ENCODE results near the gene KCNAB1. TPM values are rescaled to one million over a fixed set of nuclear protein-coding genes. Genes with fewer than 3 reads are reported as not detected.

The KCNAB1 gene
- total RNA-seq, 1 donor from 2014 or later, result under 0.01 TPM

DNA sequence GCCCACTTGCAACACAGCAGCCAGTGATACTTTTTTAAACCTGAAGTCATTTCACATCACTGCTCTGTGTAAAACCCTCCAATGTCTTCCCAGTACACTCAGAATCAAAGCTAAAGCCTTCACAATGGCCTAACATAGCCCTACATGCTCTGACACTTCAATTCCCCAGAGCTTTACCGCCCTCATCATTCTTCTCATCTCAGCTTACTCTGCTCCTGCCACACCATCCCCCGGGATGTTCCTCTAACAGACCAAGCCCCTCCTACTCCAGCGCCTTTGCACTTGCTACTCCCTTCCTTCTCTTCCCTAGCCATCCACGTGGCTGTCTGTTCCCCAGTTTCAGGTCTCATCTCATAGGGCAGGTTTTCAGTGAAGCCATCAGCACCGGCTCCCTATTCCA, 240.6 kb downstream of the KCNAB1 start:
- no peak for DNase-seq (ENCODE audit: low read depth in 2 of 2)

DNA sequence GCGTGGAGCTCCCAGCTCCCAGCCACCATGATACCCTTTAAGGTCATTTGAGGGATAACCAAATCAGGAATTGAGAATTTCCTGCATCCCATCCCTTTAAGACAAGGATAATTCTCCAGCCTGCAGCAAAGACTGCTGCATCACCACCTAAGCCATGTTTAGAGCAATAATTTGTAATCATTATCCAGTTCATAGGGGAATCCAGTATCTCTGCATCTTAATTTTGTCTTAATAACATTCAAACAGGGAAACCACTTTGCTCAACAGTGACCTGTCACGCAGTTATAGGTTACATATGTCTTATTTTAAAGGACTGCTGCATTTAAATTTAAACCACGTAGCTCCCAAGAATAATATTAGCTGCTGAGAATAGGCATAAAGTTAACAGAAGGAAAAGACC, 246.2 kb downstream of the KCNAB1 start:
- no peak for DNase-seq (ENCODE audit: low read depth in 2 of 2)

DNA sequence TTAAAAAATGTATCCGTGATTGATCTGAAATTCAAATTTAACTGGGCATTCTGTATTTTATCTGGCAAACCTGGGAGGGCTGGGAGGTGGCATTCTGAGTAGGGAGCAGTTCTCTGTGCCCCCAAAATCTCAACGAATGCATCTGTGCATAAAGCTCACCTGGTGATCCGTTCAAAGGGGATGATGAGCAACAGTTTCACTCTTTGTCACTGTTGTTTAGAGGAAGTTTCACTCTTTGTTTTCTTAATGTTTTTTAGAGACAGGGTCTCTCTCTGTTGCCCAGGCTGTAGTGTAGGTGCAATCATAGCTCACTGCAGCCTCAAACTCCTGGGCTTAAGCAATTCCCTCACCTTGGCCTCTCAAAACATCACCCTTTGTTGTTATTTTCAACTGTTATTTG, 247.8 kb downstream of the KCNAB1 start:
- DNase-seq (ENCODE audit: low read depth in 2 of 2), result no peak

DNA sequence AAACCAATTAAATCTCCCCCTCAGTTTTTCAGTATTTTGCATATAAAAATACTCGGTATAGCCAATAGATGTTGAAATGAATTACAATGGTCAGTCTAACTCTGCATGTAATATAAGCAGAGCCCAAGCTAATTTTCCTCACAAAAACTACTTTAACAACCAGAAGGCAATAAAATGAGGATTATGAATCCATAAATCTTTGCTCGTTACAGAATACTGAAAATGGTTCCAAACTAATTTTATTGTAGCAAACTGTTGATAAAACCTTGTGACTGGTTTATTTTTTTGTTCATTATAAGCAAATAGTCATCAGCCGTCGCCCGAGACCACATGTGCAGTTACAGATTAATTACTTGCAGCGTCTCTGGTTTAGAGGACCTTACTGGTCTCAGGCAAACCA, 251.3 kb downstream of the KCNAB1 start:
- DNase-seq (ENCODE audit: low read depth in 2 of 2), result no peak

DNA sequence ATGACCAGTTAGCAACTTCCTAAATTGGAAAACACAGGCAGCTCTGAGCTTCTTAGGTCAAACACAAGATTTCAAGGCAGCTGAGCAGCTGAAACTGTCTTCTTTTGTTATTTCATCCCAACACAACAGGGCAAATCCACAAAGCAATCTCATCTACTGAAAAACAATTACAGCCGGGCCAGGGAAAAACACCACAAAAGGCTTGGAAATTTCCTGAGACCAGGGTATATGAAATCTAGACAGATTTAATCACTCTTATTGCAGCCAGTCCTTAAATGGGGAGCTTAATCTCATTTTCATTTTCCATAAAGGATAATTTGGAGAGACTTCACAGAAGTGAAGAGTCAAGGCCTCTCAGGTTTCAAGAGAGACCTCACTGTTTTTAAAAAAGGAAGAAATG, 252.7 kb downstream of the KCNAB1 start:
- no peak for DNase-seq (ENCODE audit: low read depth in 2 of 2)

DNA sequence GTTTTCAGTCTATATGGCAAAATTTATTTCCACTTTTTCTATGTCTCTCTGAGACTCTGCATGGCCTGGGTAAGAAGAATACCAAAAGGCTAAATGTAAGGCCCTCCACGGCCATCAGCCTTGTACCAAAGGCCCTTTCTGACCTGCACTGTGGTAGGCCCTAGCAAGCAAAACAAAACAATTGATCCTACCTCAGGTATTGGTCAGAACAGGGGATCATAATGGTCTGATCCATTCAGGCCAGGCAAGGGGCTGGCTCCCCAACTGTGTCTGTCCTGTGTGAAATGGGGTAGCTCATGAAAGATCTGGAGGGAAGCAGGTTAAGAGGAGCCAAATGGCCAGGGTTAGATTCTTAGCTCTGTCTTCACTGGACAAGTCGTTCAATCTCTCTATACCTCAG, 253.3 kb downstream of the KCNAB1 start:
- no peak for DNase-seq (ENCODE audit: low read depth in 2 of 2)

DNA sequence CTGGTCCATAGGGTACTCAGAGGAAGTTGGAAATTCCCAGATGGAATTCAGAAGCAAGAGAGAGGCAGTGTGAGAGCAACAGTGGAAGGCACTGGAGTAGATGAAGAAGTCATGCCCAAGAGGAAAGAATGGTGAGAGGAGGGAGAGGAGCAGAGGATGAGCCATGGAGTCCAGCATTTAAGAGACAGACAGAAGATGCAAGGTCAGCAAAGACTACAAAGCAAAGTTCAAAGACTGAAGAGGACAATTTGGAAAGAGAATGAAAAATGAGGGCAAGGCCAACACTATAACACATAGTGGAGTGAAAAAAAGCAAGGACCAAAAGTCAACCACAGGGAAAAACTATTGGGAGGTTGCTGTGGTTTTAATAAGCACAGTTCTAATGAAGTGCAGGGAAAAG, 255.8 kb downstream of the KCNAB1 start:
- DNase-seq (ENCODE audit: low read depth in 2 of 2), result no peak

DNA sequence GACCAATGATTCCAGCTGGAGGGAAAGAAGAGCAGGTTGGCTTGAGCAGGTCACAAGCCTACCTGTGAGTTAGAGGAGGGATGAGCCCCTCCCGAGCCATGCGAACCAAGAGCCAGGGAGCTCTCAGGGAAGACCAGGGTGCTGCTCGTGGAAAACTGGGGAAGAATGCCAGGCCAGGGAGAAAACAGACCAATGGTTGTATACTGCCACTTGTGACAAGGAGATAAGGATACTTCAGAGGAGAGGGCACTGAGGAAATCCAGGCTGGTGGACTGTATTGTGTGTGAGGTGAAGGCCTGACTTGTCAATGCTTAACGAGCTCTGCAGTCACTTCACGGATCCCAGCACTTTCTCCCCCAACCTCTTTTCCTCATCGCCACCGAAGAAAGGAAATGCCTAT, 256.9 kb downstream of the KCNAB1 start:
- DNase-seq (ENCODE audit: low read depth in 2 of 2), result no peak

DNA sequence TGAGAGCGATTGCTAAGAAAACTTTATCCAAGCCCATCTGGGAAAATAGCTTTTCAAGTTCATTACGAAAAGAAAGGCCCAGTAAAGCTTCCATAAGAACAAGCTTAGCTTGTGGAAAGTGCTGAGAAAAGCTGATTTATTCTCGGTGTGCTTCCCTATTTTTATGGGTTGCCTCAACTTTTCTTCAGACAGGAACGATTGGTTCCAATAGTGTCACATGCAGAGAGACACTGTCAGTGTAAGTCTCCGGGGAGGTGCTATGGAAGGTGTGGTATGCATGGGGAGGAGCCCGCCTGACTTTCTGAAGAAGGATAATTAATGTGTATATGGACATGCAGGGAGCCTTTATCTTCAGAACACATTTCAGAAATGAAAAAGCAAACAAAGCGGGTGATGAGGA, 257.3 kb downstream of the KCNAB1 start:
- DNase-seq (ENCODE audit: low read depth in 2 of 2), result no peak

DNA sequence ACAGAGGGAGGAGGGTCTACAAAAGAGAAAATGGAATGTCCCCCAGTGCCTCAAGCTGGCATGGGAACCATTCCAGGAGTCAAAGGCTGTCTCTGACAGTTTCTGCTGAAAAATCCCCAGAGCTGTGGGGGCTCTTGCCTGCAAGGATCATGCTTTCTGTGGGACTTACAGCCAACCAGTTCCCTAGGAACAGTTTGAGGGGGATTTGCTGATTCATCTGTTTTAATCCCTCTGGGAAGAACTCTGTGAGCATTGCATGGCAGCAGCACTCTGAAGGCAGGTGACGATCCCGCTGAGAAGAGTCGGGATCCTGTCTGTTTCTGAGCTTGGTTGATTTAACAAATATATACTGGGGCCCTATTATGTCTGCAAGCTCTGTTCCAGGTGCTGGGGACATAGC, 258.5 kb downstream of the KCNAB1 start:
- DNase-seq (ENCODE audit: low read depth in 2 of 2), result no peak

DNA sequence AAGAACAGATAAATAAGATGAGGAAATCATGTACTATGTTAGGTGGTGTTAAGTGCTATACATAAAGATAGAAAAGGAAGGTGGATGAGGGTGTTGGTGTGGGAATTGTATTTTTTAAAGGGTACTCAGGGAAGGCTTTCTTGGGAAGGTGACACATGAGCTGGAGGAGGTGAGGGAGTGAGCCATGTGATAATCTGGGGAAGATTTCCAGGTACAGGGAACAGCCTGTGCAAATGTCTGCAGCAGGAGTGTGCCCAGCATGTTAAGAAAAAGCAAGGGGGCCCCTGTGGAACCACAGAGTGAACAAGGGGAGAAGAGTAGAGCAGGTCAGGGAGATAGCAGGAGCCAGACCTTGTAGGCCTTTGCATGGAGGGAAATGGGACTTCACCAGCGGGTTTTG, 258.9 kb downstream of the KCNAB1 start:
- no peak for DNase-seq (ENCODE audit: low read depth in 2 of 2)

DNA sequence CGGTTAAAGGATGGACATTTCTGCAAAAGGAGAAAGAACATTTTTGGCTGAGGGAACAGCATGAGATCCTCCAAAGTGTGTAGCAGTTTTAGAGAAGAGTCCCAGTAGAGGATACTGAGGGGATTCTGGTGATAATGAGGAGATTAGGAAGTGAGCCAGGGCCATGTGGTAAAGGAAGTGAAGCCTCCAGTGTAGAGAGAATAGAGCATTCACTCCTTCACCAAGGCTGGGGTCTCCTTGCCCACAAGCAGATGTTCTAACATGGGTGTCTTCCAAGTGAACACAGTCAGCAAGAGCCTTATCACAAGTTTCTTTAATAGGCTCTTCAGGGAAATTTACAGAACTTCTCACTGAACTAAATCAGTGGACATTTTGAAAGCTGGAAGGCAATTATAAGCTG, 260.9 kb downstream of the KCNAB1 start:
- DNase-seq (ENCODE audit: low read depth in 2 of 2), result no peak

DNA sequence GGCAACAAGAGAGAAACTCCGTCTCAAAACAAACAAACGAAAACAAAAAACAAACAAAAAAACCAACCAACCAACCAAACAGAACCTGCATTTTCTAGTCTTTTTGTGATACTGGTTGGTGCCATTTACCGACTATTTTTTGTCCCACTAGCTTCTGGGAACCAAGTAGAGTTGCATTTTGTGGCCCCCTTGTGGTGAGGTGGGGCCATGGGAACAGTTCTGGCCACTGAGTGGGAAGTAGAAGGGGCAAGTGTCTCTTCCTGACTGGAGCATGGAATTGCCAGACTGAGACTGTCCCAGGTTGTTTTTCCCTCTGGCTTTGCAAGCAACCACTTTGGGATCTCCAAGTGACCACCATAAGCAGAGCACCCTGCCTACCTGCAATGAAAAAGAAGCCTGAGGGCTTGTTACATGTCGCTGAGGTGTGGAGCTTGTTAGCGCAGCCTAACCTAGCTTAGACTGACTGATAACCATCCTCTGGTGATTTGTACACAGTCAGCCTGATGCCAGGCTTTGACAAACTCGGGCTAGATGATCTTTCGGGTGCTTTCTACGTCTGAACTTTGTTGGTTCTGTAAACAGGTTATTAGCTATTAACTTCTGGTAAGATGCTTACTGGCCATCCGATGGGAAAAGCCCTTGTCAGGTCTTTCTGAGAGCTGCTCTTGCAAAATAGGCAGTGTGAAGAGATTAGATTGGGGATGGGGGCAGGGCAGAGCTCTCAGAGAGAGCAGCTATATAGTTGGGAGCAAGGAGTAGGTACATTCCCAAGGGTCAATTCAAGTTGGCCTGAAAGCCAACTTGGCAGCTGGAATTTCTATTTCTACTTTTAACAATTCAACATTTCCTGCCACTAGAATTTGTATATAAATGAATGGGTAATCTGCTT, 262.3 kb downstream of the KCNAB1 start:
- peak; percentile 43 to 63 for DNase-seq (ENCODE audit: low read depth in 2 of 2)

DNA sequence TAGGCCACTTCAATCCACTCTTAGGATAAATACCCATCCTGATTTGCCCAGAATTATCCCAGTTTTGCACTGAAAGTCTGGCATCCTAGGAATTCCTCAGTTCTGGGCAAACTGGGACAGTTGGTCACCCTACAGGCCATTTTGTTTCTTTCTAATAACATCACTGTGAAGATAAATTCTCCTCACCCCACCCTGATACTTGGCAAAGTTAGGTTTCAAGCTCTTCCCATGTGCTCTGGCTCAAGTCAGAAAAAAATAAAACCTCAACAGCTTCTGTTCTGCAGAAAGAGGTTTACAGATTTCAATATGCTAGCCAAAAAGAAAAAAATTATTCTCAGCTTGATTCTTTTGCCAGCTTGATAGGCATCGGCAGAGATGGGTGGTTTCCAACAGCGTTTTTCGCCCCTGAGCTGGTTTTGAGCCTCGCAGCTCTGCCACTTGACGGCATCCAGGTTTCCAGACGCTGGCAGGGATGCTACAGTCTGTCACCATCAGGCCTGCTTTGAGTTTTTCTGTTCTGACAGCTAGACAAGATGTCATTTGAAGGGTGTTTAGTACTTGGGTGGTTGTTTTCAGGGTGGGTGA, 263.2 kb downstream of the KCNAB1 start:
- no peak for DNase-seq (ENCODE audit: low read depth in 2 of 2)

DNA sequence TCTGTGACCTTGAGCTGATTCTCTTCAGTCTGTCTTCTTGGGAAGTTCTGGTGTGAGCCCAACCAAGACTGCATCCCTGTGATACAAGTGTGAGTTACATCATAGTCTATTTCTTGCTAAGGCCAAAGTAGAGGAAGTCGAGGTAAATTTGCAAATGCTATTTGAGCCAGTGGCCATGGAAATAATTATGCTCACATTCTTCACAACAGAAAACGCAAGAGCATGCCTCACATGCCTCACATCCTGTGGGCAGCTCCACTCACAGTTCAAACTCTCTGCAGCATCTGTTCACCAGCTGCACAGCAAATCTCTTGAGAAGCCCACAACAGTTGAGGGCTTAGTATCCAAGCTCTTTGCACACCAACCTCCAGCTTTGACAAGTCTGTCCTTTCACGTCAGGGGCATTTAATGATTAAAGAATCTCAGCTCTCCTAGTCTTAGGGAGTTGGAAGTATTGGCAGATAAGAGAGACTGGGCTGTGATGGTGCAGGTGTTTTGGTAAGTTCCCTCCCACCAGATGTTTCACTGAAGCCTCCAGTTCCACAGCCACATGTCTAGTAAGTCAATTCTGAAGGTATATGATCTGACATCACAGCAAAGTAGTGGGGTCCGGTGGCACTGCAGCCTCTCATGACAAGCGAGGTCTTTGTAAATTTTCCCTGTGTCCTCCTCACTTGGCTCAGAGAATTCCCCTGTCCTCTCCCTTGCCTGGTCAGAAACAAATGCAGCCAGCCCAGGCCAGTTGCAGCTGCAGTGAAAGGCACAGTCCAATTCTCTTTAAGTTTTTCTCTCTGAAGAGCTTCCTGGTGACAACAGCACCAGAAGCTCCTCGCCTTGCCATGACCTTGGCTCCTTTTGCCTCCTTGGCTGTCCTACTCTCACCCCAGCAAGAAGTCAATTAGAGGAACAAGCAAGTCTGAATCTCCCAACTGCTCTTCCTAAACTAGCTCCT, 268.4 kb downstream of the KCNAB1 start:
- DNase-seq (ENCODE audit: low read depth in 2 of 2), result no peak

DNA sequence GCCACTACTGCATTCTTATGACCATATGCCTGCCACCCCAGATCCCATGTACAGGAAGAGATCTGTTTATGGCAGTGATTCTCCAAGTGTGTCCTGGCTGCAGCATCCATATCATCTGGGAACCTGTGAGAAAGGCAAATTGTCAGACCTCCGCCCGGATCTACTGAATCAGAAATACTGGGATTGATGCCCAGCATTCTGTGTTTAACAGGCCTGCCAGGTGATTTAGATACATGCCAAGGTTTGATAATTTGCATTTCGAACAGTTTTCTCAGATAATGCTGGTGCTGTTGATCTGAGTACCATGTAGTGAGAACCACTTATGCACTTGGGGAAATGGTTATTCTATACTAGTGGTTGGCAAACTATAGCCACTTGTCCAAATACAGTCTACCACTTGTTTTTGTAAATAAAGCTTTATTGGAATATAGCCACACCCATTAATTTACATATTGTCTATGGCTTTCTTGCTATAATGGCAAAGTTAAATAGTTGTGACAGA, 269.1 kb downstream of the KCNAB1 start:
- DNase-seq (ENCODE audit: low read depth in 2 of 2), result no peak

DNA sequence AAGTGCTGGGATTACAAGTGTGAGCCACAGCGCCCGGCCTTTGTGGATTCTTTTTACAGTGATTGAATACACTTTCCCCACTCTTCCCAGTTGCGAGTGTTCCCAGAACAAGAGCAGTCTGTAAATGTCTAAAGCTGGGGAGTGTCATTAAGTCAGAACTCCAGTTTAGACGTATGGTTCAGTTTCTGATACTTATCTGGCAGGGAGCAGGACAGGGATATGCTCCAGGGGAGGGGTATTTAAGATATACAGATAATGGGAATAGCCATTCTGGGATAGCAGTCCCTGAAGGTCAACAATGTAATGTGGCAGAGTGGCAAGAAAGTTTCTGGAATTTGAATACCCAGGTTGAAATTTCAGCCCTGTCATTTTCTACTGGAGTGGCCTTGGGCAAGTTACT, 270.5 kb downstream of the KCNAB1 start:
- no peak for DNase-seq (ENCODE audit: low read depth in 2 of 2)

DNA sequence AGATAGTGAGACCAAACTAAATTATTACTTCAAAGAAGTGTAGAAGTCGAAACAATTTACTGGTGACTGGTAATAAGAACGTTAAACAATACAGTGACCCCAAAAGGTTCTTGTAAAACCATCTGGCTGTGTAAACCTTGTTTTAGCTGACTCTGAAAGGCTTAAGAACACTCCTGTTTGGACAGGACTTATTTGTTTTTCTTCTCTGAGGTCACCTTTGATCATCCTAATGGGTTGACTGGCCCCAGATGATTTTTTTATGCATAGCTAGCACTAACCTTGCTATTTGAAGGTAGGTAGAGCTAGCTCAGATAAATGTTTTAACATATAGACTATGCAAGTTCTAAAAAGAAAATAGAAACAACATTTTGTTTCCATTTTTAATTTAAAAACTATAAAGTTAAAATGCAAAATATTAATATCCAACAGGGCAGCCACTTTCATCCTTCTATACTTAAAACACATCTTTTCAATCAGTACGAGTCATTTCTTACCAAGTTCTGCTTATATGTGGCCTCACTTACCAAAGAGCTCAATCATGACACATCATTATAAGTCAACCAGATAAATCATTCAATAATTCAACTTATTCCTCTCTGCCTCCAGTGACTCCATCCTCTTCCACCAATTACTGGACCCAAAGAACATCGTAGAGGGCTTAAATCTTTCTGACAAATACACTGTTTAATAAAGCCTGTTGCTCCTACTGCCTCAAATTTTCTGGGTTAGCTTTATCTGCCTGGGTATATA, 275.8 kb downstream of the KCNAB1 start:
- DNase-seq (ENCODE audit: low read depth in 2 of 2), result no peak

DNA sequence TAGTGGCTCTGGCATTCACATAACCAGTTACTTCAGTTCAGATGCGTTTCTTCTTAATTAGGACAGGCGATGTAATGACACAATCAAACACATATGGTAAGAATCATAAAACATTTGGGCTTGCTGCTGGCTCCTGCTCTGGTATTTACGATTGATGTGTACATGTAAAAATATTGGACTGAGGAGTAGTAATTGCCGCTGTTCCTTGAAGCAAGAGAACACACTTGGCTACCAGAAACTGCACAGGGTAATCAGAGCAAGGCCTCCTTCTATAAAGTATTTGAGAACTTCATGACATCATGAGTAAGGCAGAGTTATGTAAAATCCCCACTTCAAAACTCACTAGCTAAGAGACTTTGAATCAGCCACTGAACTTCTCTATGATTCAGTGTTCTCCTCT, 276.5 kb downstream of the KCNAB1 start:
- DNase-seq (ENCODE audit: low read depth in 2 of 2), result no peak

DNA sequence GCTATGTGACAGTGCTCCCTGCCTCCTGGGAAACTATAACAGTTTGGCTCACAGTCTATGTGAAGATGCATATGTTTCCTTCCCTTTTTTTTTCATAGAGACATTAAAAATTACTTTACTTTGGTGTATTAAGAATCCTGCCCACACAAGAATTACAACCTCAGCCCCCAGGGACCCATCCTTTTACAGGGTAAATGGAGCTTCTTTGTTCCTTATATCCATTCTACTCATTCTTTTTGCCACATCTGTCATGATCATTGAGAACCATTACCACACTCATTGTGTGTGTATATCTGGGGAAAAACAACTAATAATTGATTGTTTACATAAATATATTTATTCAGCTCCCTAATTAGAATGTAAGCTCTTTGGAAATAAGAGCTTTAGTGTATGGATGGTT, 277.2 kb downstream of the KCNAB1 start:
- no peak for DNase-seq (ENCODE audit: low read depth in 2 of 2)

DNA sequence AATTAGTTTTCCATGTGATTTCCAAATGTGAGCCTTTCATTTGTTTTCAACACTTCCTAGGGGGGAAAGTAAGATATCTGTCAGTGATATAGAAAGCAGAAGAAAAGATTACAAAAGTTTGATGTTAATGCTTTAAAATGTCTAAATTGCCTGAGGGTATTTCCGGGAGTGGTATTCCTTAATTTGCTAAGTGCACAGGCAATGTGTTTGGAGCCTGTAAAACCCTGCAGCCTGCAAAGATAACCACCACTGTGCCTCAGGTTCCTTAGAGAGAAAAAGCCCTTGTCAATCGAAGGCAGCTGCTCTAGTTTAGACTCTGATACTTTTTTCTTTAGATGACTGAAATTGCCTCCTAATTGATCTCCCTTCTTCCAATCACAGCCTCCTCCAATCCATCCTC, 279.7 kb downstream of the KCNAB1 start:
- no peak for DNase-seq (ENCODE audit: low read depth in 2 of 2)

Measured in dermis microvascular lymphatic vessel endothelial cell (primary cell).